SK-N-SH treated with all-trans-retinoic acid at 6 μM for 48 hours (cell line): ENCODE measurements around the gene ALB.

Experiments used
- BACH2 ChIP-seq: fragments of 250-450 bp; sonication (Bioruptor Pico); IDR thresholded peaks from 2 replicates; pipeline ENCODE4 v1.9.0; 2021; ENCODE audit warnings: mild to moderate bottlenecking, borderline replicate concordance
- CREB5 ChIP-seq: fragments of 250-450 bp; sonication (Bioruptor Pico); IDR thresholded peaks from 2 replicates; pipeline ENCODE4 v1.5.1; 2020; ENCODE audit warnings: low read depth, mild to moderate bottlenecking, moderate library complexity
- CSDC2 ChIP-seq: fragments of 250-450 bp; sonication (Bioruptor Pico); IDR thresholded peaks from 2 replicates; pipeline ENCODE4 v1.5.0; 2020; ENCODE audit warnings: mild to moderate bottlenecking, moderate library complexity
- ISL1 ChIP-seq: fragments of 250-450 bp; sonication (Bioruptor Pico); IDR thresholded peaks from 2 replicates; pipeline ENCODE4 v2.1.2; 2022; ENCODE audit warnings: mild to moderate bottlenecking, moderate library complexity
- OSR1 ChIP-seq: fragments of 250-450 bp; sonication (Bioruptor Pico); IDR thresholded peaks from 2 replicates; pipeline ENCODE4 v1.8.0; 2022; ENCODE audit warnings: moderate library complexity, mild to moderate bottlenecking, inconsistent platforms
- PATZ1 ChIP-seq: fragments of 250-450 bp; sonication (Bioruptor Pico); IDR thresholded peaks from 2 replicates; pipeline ENCODE4 v1.8.0; 2020; ENCODE audit warnings: mild to moderate bottlenecking, moderate library complexity, borderline replicate concordance
- POU6F1 ChIP-seq: fragments of 250-450 bp; sonication (Bioruptor Pico); IDR thresholded peaks from 2 replicates; pipeline ENCODE4 v1.8.0; 2021; ENCODE audit warnings: low read depth, mild to moderate bottlenecking, moderate library complexity, borderline replicate concordance
- PPARA ChIP-seq: fragments of 250-450 bp; sonication (Bioruptor Pico); IDR thresholded peaks from 2 replicates; pipeline ENCODE4 v1.5.0; 2020; ENCODE audit warnings: mild to moderate bottlenecking, borderline replicate concordance
- RARB ChIP-seq: fragments of 250-450 bp; sonication (Bioruptor Pico); IDR thresholded peaks from 2 replicates; pipeline ENCODE4 v1.8.0; 2021; ENCODE audit warnings: mild to moderate bottlenecking, moderate library complexity
- SNAI2 ChIP-seq: fragments of 250-450 bp; sonication (Bioruptor Pico); IDR thresholded peaks from 2 replicates; pipeline ENCODE4 v1.5.0; 2020; ENCODE audit warnings: mild to moderate bottlenecking, moderate library complexity
- ZC3H10 ChIP-seq: fragments of 250-450 bp; sonication (Bioruptor Pico); IDR thresholded peaks from 2 replicates; pipeline ENCODE4 v1.5.1; 2021; ENCODE audit warnings: mild to moderate bottlenecking, moderate library complexity
- ZFP3 ChIP-seq: fragments of 250-450 bp; sonication (Bioruptor Pico); IDR thresholded peaks from 2 replicates; pipeline ENCODE4 v1.5.0; 2020; ENCODE audit warnings: mild to moderate bottlenecking, moderate library complexity
- ZFP30 ChIP-seq: fragments of 450-650 bp; formaldehyde crosslinking; IDR thresholded peaks from 2 replicates; pipeline ENCODE4 v1.5.0; 2022; ENCODE audit warnings: mild to moderate bottlenecking, moderate library complexity
- ZNF565 ChIP-seq: fragments of 450-650 bp; formaldehyde crosslinking; conservative IDR thresholded peaks from 2 replicates; pipeline ENCODE4 v1.5.0; 2020; ENCODE audit warnings: low read depth, mild to moderate bottlenecking, moderate library complexity

GRCh38 chr4:73470728-73471127, 66.6 kb downstream of the ALB start:
- TF ChIP-seq RARB (CRISPR knock-in tag): no peak
- TF ChIP-seq ZNF565 (CRISPR knock-in tag): no peak
- TF ChIP-seq ZC3H10 (CRISPR knock-in tag): no peak
- no peak for TF ChIP-seq PATZ1 (CRISPR knock-in tag)
- TF ChIP-seq ZFP3: no peak
- TF ChIP-seq CREB5 (CRISPR knock-in tag): no peak
- no peak for TF ChIP-seq OSR1 (CRISPR knock-in tag)
- TF ChIP-seq POU6F1: no peak
- no peak for TF ChIP-seq PPARA (CRISPR knock-in tag)
- TF ChIP-seq ZFP30 (CRISPR knock-in tag): no peak
- no peak for TF ChIP-seq ISL1 (CRISPR knock-in tag)
- TF ChIP-seq CSDC2 (CRISPR knock-in tag): no peak
- no peak for TF ChIP-seq SNAI2 (CRISPR knock-in tag)
- no peak for TF ChIP-seq BACH2 (CRISPR knock-in tag)
